Activated CD4-positive, alpha-beta T cell treated with anti-CD3 and anti-CD28 coated beads, Interleukin-2, amount 50 U/mL, for 24 hours (primary cell): ENCODE data around the gene KRTAP5-3.
"Not testable (repeated sequence)": the region's sequence is repeated elsewhere in the genome, so short reads cannot be mapped to it uniquely, and the experiment has no call there.

ENCODE experiments used
- DNase-seq, 2 donors: peaks; one replicate each; pipeline ENCODE4 v3.0.0-alpha.2; 2020; ENCODE audit warnings: low read depth in 1 of 2, low spot score in 1 of 2

The KRTAP5-3 gene

DNA sequence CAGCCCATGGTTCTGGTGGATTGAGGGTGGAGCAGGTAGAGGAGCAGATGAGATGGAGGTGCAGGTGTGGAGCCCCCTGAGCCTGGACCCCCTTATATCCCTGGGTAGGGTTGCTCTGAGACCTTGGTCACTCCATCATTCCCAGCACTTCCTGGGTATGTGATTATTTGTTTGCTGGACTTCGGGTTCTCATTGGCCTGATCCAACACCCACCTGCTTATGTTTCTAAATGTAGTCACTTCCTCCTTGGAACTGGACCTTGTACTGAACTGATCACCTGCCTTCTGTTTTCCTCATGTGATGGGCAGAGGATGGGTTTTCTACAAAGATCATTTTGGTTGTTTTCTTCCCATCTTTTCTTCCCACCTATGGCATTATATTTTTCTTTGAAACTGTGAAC lies 13.8 kb upstream of the KRTAP5-3 start, which contains the start of gene KRTAP5-4:
KRTAP5-4 (minus strand) TSS at position 53 of the 400 bp plus-strand sequence; CDS start at position 8, 45 bp downstream.
- DNase-seq: no peak

GRCh38 chr11:1619449-1619848 lies 11.2 kb upstream of the KRTAP5-3 start:
- DNase-seq: no peak

GRCh38 chr11:1618231-1618630 lies 10.0 kb upstream of the KRTAP5-3 start:
- DNase-seq: no peak

GRCh38 chr11:1607901-1608300 lies 362 bp downstream of the KRTAP5-3 start:
- not testable (repeated sequence) for DNase-seq

DNA sequence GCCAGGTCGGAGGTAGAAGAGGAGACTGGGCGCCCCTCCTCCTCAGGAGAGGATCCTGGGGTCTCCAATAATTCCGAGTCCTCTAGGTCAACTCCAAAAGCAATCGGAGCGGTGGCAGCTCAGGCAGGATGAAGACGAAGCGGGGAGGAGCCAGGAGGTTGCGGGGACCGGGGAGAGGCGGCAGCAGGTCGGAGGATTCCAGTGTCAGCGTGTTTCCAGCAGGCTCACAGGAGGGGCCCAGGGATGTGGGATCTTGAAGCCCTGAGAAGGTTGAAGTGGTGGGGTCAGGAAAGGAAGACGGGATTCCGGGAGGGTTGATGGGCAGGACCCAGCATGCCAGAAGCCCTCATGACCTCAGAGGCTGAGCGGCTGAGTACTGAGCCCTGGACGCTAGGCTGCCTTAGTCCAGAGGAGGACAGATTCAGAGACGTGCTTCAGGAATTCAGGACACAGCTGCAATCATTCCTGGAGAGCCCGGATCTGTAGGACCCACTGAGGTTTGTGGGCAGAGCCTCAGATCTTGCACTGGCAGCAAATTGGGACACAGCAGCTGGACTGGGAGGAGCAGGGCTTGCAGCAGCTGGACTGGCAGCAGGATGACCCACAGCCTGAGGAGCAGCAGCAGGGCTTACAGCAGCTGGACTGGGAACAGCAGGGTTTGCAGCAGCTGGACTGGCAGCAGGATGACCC lies 962 bp downstream of the KRTAP5-3 start:
- DNase-seq: not testable (repeated sequence)

DNA sequence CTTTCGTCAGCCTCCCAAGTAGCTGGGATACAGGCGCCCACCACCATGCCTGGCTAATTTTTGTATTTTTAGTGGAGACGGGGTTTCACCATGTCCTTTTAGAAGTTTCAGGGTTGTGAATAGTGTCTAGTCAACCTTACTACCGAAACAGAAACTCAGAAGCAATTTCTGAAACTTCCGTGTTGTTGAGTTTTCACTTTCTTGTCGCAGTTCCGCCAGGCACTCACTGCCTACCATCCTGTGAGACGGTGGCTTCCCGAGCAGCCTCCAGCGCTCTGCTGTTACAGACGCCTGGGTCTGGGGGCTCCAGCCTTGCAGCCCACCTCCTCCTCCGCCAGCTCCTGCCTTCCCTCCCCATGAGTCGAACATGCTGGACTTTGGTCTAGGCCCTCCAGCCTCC lies 2.3 kb downstream of the KRTAP5-3 start:
- not testable (repeated sequence) for DNase-seq

DNA sequence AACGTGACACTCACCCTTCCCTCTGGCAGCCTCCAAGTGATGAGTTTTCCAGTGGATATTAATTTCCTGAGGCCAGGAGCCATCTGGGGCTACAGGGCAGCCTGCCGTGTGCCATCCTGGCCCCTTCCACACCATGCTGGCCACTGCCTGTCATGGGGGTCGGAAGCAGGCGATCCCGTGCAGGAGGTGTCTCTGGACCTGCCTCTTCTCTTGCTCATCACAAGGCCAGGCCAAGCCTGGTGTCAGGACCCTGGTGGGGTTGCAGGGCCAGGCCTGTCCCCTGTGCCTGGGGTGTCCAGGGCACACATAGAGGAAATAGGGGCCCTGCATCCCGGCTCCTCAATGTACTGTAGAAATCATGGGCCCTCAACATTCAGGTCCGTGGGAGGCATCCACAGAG lies 3.6 kb downstream of the KRTAP5-3 start:
- DNase-seq: no peak

GRCh38 chr11:1604181-1604580 lies 4.1 kb downstream of the KRTAP5-3 start:
- DNase-seq: no peak

DNA sequence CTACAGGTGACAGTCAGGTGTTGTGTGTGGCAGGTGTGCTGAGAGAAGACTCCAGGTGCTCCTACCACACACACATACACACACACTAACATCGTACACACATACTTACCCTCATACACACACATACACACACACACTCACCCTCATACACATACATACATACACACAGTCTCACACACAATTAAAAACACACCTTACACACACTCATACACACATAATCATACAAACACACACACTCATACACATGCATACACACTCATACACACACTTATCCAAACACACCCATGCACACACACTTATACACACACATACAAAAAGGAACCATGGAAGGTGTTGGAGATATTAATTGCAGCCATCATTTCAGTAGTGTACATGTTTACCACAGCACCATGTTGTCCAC lies 4.6 kb downstream of the KRTAP5-3 start:
- DNase-seq: no peak

- not testable (repeated sequence) for DNase-seq
Observed at GRCh38 chr11:1601663-1602062, 6.6 kb downstream of the KRTAP5-3 start.

DNA sequence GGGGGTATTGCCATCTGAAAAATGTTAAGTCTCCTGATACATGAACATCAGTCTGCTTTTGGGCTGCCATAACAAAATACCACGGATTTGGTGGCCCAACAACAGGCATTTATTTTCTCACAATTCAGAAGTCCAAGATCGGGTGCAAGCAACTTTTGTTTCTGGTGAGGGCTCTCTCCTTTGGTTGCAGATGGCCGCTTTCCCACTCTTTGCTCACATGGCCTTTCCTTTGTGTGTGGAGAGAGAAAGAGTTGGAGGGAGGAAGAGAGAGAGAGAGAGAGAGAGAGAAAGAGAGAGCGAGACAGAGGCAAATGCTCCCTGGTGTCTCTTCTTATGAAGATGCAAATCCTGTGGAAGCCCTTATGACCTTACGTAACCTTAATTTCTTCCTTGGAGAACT lies 7.6 kb downstream of the KRTAP5-3 start:
- no peak for DNase-seq

DNA sequence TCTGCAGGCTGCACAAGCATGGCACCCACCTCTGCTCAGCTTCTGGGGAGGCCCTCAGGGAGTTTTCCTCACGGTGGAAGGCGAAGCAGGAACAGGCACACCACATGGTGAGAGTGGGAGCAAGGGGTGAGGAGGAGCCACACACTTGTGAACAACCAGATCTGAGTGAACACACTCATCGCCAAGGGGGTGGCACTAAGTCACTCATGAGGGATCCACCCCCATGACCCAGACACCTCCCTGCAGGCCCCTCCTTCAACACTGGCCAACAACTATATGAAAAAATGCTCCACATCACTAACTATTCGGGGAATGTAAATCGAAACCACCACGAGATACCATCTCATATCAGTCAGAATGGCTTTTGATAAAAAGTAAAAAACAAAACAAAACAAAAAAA lies 9.4 kb downstream of the KRTAP5-3 start:
- no peak for DNase-seq

GRCh38 chr11:1598406-1598805 lies 9.9 kb downstream of the KRTAP5-3 start:
- DNase-seq: not testable (repeated sequence)

GRCh38 chr11:1597994-1598380 lies 10.3 kb downstream of the KRTAP5-3 start, which contains the start of gene KRTAP5-2:
KRTAP5-2 (minus strand) TSS chr11:1598294; CDS start chr11:1598250, 44 bp downstream.
- no peak for DNase-seq

- DNase-seq: no peak
Observed at GRCh38 chr11:1597331-1597993, 10.8 kb downstream of the KRTAP5-3 start.

GRCh38 chr11:1596576-1597121 lies 11.6 kb downstream of the KRTAP5-3 start:
- DNase-seq: not testable (repeated sequence)

GRCh38 chr11:1595994-1596575 lies 12.2 kb downstream of the KRTAP5-3 start:
- not testable (repeated sequence) for DNase-seq

DNA sequence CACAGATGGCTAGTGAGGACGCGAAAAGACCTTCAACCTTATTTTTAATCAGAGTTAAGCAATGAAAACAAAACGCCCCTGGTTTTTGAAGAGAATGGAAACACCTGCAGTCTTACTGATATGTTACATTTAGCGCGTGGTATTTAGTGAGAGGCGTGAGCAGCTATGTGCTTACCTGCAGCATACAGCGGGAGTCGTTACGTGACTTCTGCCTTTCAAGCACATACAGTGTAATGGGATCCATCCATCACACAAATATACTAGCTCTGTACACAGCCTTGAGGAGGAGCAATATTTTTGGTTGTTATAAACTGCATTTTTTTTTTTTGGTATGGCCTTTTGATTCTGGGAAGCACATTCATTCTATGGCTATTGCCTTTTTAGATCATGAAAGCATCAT lies 15.6 kb downstream of the KRTAP5-3 start:
- no peak for DNase-seq

GRCh38 chr11:1589996-1590395 lies 18.3 kb downstream of the KRTAP5-3 start:
- no peak for DNase-seq

GRCh38 chr11:1589191-1589963 lies 18.9 kb downstream of the KRTAP5-3 start:
- DNase-seq: not testable (repeated sequence)

- DNase-seq: no peak
Observed at GRCh38 chr11:1586699-1587098, 21.6 kb downstream of the KRTAP5-3 start.
